C4-2B (cell line): ENCODE data around the gene LDLR.

ENCODE experiments used
- CTCF ChIP-seq: fragments of 450-650 bp; conservative IDR thresholded peaks from 2 replicates; pipeline ENCODE4 v1.5.1; 2017; ENCODE audit warnings: mild to moderate bottlenecking
- ZFX ChIP-seq: fragments of 450-650 bp; IDR thresholded peaks from 2 replicates; pipeline ENCODE4 v1.6.1; 2017

GRCh38 chr19:11092181-11092538 is 2.9 kb downstream of the LDLR start:
- TF ChIP-seq CTCF, result no peak
- no peak for TF ChIP-seq ZFX
